GM12878 (cell line): ENCODE data around the gene KCNIP3. TPM values are rescaled to one million over a fixed set of nuclear protein-coding genes. Genes with fewer than 3 reads are reported as not detected.

Experiments
- ATAC-seq: fragments of 200-7000 bp; cut with Tn5 transposase; 3 replicates; pipeline ENCODE4 v1.9.1; 2020; ENCODE audit warnings: mild to moderate bottlenecking, moderate library complexity
- BruUV-seq: library from RNA; stranded (reverse); fragments of 400-500 nt; replicated peaks from 2 replicates; lab custom pipeline; 2021; lab: Mats Ljungman, UMichigan
- CTCF ChIA-PET: fragments of 300-600 bp; sonication (Branson Sonifier 250); formaldehyde crosslinking; extraction: SDS; loops from one replicate; lab custom pipeline; 2021; ENCODE audit warnings: inconsistent platforms; lab: Yijun Ruan, JAX
- POLR2A ChIA-PET: fragments of 350-600 bp; formaldehyde crosslinking; extraction: SDS; loops from one replicate; lab custom pipeline; 2021; ENCODE audit warnings: inconsistent platforms; lab: Charles Lee
- RAD21 ChIA-PET: fragments of 300-600 bp; sonication (Branson Sonifier 250); formaldehyde crosslinking; loops from one replicate; lab custom pipeline; 2023; ENCODE audit warnings: antibody characterized with exemption; ENCODE audit not compliant: unreplicated experiment; lab: Charles Lee
- SMC1A ChIA-PET: fragments of 300-600 bp; sonication (Branson Sonifier 250); formaldehyde crosslinking; loops from one replicate; lab custom pipeline; 2023; ENCODE audit not compliant: unreplicated experiment, uncharacterized antibody; lab: Charles Lee
- DNase-seq: peaks from one replicate; pipeline ENCODE4 v3.0.0-alpha.2; 2011; ENCODE audit warnings: low read depth, low spot score
- FAIRE-seq: peaks from 3 replicates; lab custom pipeline; 2011; peaks lifted over from hg19 to GRCh38; lab: Jason Lieb, UNC
- H2AFZ ChIP-seq: 2 replicates; pipeline ENCODE4 v1.6.0; 2011; ENCODE audit warnings: low read depth, low read length, control low read depth; ENCODE audit not compliant: control insufficient read depth
- H3K27ac ChIP-seq: 2 replicates; pipeline ENCODE4 v1.5.1; 2011; ENCODE audit warnings: control low read depth; ENCODE audit not compliant: control insufficient read depth, insufficient read depth
- H3K27me3 ChIP-seq, 2 experiments: replicated peaks in 1 of 2; 2 replicates each; pipeline versions ENCODE4 v1.6.0 to v1.6.1; 2011; ENCODE audit warnings: low read length in 1 of 2; ENCODE audit not compliant: control insufficient read depth in 2 of 2, insufficient read depth in 2 of 2
- H3K36me3 ChIP-seq, 2 experiments: 2 replicates each; pipeline ENCODE4 v1.5.1; 2011; ENCODE audit warnings: low read length in 1 of 2; ENCODE audit not compliant: control insufficient read depth in 2 of 2, insufficient read depth in 2 of 2
- H3K4me1 ChIP-seq: 2 replicates; pipeline ENCODE4 v1.6.1; 2011; ENCODE audit warnings: mild to moderate bottlenecking, low read length, moderate library complexity, mixed read lengths; ENCODE audit not compliant: control insufficient read depth, insufficient read depth
- H3K4me2 ChIP-seq: 2 replicates; pipeline ENCODE4 v1.6.0; 2011; ENCODE audit warnings: control low read depth; ENCODE audit not compliant: control insufficient read depth, insufficient read depth
- H3K4me3 ChIP-seq: fragments of 200-600 bp; sonication (generic); 2 replicates; pipeline ENCODE4 v1.5.1; 2016
- H3K79me2 ChIP-seq: 2 replicates; pipeline ENCODE4 v1.6.0; 2011; ENCODE audit warnings: low read length; ENCODE audit not compliant: control insufficient read depth, insufficient read depth
- H3K9ac ChIP-seq: 2 replicates; pipeline ENCODE4 v1.8.0; 2011; ENCODE audit warnings: low read length, control low read depth, mixed read lengths; ENCODE audit not compliant: control insufficient read depth, insufficient read depth
- H3K9me3 ChIP-seq: replicated peaks from 3 replicates; pipeline ENCODE4 v1.5.1; 2011; ENCODE audit warnings: mild to moderate bottlenecking, low read length; ENCODE audit not compliant: control insufficient read depth, insufficient read depth
- H4K20me1 ChIP-seq: 2 replicates; pipeline ENCODE4 v1.6.0; 2011; ENCODE audit not compliant: control insufficient read depth, insufficient read depth
- CHD1 ChIP-seq: IDR thresholded peaks from 2 replicates; pipeline ENCODE4 v1.6.1; 2012; ENCODE audit warnings: low read depth, low read length, improper control_type of control experiment
- DPF2 ChIP-seq: fragments of 450-650 bp; IDR thresholded peaks from 2 replicates; pipeline ENCODE4 v1.6.1; 2017; ENCODE audit warnings: mild to moderate bottlenecking
- MEF2B ChIP-seq: fragments of 450-650 bp; IDR thresholded peaks from 2 replicates; pipeline ENCODE4 v1.6.1; 2018; ENCODE audit warnings: mild to moderate bottlenecking, moderate library complexity; ENCODE audit not compliant: partially characterized antibody, poor library complexity, severe bottlenecking
- MTA2 ChIP-seq: fragments of 450-650 bp; IDR thresholded peaks from 2 replicates; pipeline ENCODE4 v1.6.1; 2016; ENCODE audit warnings: low read depth, mild to moderate bottlenecking, moderate library complexity
- NR2F1 ChIP-seq: fragments of 450-650 bp; conservative IDR thresholded peaks from 2 replicates; pipeline ENCODE4 v1.6.1; 2017; ENCODE audit warnings: mild to moderate bottlenecking
- RCOR1 ChIP-seq: conservative IDR thresholded peaks from 2 replicates; pipeline ENCODE4 v1.6.1; 2012; ENCODE audit warnings: low read depth, low read length, improper control_type of control experiment
- SMC3 ChIP-seq: IDR thresholded peaks from 2 replicates; pipeline ENCODE4 v1.6.1; 2011; ENCODE audit warnings: low read length, improper control_type of control experiment, borderline replicate concordance
- SP1 ChIP-seq: IDR thresholded peaks from one replicate; pipeline ENCODE4 v1.6.1; 2011; ENCODE audit warnings: low read depth, low read length
- SPI1 ChIP-seq: IDR thresholded peaks from 2 replicates; pipeline ENCODE4 v1.6.1; 2011; ENCODE audit warnings: low read depth, mild to moderate bottlenecking, low read length, moderate library complexity, borderline replicate concordance; ENCODE audit not compliant: insufficient read depth
- YY1 ChIP-seq: IDR thresholded peaks from 2 replicates; pipeline ENCODE4 v1.6.1; 2011; ENCODE audit warnings: low read depth, mild to moderate bottlenecking, low read length
- ZNF207 ChIP-seq: fragments of 450-650 bp; IDR thresholded peaks from 2 replicates; pipeline ENCODE4 v1.6.1; 2014; ENCODE audit warnings: antibody characterized with exemption, mild to moderate bottlenecking, borderline replicate concordance
- ZNF24 ChIP-seq: fragments of 450-650 bp; IDR thresholded peaks from 2 replicates; pipeline ENCODE4 v1.6.1; 2017; ENCODE audit warnings: antibody characterized with exemption, mild to moderate bottlenecking
- ZSCAN29 ChIP-seq: fragments of 450-650 bp; IDR thresholded peaks from 2 replicates; pipeline ENCODE4 v1.6.1; 2017; ENCODE audit warnings: mild to moderate bottlenecking, moderate library complexity
- WGBS: methylation state at CpG from one replicate; pipeline ENCODE4 v1.1.6; 2016; ENCODE audit warnings: low lambda C conversion rate; ENCODE audit not compliant: insufficient replicate concordance, insufficient coverage; ENCODE audit errors: missing lambda C conversion rate; 5-methylcytosine and 5-hydroxymethylcytosine counted together
- in situ Hi-C: fragments of 300-500 bp; cut with MboI; formaldehyde crosslinking; loops from 9 replicates; pipeline ENCODE4 v1.14.3; 2018; ENCODE audit warnings: mixed read lengths
- intact Hi-C: fragments of 100-400 bp; cut with micrococcal nuclease; formaldehyde crosslinking; loops from one replicate; pipeline ENCODE4 v1.14.2; 2022; ENCODE audit not compliant: unreplicated experiment
- polyA plus RNA-seq, 11 experiments: library from polyadenylated mRNA; depleted of rRNA in 4 of 11; unstranded in 6 of 11; stranded (reverse) in 5 of 11; fragments of >200 nt; fragmentation: Nextera tagmentation in 4 of 11; fragmentation: Illumina TruSeq in 1 of 11; extraction: Ambion mirVana in 4 of 11; extraction: Trizol in 1 of 11; gene quantifications; 1 replicate in 1 of 11; 2 replicates in 10 of 11; pipeline versions ENCODE4 v1.2.1 to v1.2.3, GENCODE V29; 2011 to 2016; ENCODE audit warnings: inconsistent platforms in 2 of 11, missing spikeins in 2 of 11, low read depth in 1 of 11
- total RNA-seq, 4 experiments: library from RNA; depleted of rRNA in 3 of 4; stranded (reverse); fragments of >200 nt in 3 of 4; fragmentation: Illumina TruSeq in 1 of 4; extraction: Trizol in 1 of 4; gene quantifications; 2 replicates each; pipeline versions ENCODE4 v1.2.1 to v1.2.3, GENCODE V29; 2013 to 2021
- TF ChIP-seq, protein P1 (sequence below): IDR thresholded peaks from 2 replicates; pipeline ENCODE4 v1.6.1; 2011; ENCODE audit warnings: low read depth, mild to moderate bottlenecking, low read length, moderate library complexity, borderline replicate concordance; ENCODE audit errors: extremely low read depth
- TF ChIP-seq, protein P2 (sequence below): fragments of 450-650 bp; formaldehyde crosslinking; IDR thresholded peaks from 2 replicates; pipeline ENCODE4 v1.4.0; 2020; ENCODE audit warnings: mild to moderate bottlenecking, moderate library complexity

The KCNIP3 gene
- total and polyA plus RNA-seq, 10 of the 15 experiments (the other 5 are each of a cell fraction or from before 2014, with no cell fraction given) = not detected

DNA sequence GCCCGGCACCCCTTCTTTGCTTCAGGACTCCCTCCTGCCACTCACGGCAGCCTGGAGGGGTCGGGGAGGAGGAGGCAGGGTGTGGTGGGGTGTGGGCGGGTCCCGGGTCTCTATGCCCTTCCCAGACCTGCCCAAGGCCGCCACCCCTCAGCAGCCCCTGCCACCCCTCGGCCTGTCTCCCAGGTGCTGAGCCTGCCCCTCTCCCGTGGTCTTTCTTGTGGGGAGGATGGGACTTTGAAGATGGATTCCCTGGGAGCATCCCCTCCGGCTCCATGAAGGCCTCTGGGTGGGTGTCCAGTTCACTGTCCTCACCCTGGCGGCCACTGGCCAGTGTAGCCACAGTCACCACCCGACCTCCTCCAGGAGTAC is 23.2 kb downstream of the KCNIP3 start:
- SMC1A ChIA-PET = no interaction called here
- BruUV-seq = no TSS peak
- ATAC-seq = no peak
- CTCF ChIA-PET = no interaction called here
- FAIRE-seq = no peak
- intact Hi-C loops = no loop called here
- in situ Hi-C loops = no loop called here
- no peak for TF ChIP-seq SP1
- no peak for TF ChIP-seq MTA2
- POLR2A ChIA-PET = no interaction called here
- Histone ChIP-seq H3K9ac (no peak overlapping the region), H3K4me3 (no peak overlapping the region), H3K27ac (no peak overlapping the region), H3K79me2 (no peaks in the 10 kb centered on the region), H3K27me3 (no peaks in the 10 kb centered on the region; a peak in 1 of 4 replicates), H3K4me2 (no peak overlapping the region), H4K20me1 (no peaks in the 10 kb centered on the region), H2AFZ (no peak overlapping the region), H3K4me1 (no peaks in the 10 kb centered on the region), H3K36me3 (no peaks in the 10 kb centered on the region), H3K9me3 (no peaks in the 10 kb centered on the region)
- DNase-seq = no peak
- RAD21 ChIA-PET = no interaction called here
- WGBS = 0% methylated on average over 10 of the region's 11 CpGs

DNA sequence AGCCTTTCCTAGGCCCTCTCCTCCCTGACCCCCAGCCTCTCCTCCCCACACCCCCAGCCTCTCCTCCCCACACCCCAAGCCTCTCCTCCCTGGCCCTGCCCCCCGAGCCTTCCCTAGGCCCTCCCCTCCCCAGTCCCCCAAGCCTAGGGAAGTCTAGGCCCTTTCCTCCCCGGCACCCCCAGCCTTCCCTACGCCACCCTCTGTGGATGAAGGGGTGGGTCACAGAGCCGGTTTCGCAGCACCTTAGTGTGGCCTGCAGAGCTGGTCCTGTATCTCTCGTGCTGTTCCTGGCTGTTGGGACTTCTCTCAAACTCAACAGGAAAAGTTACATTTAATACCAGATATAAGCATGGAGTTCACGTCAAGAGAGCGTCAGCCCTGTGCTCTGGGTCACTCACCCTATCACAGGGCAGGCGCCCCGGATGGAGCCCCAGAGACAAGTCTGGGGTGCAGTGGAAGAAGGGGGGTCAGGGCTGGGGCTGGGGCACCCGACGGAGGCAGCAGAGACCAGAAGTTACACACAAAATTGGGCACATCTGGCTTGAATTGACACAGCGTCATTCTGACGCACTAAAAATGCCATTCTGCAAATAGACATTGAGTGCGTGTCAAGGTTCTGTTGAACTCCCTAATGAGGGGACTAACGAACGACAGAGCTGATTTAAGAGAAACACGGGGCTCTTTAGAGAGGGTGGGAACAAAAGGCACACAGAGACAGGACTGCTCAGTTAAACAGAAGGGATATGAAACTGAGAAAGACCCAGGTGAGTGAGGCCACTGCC is 24.0 kb downstream of the KCNIP3 start:
- SMC1A ChIA-PET = no interaction called here
- RAD21 ChIA-PET = no interaction called here
- POLR2A ChIA-PET = no interaction called here
- Histone ChIP-seq H3K36me3 (no peaks in the 10 kb centered on the region), H3K27ac (no peak overlapping the region), H4K20me1 (no peaks in the 10 kb centered on the region), H3K9ac (no peak overlapping the region), H2AFZ (no peak overlapping the region), H3K27me3 (no peaks in the 10 kb centered on the region; a peak in 1 of 4 replicates), H3K4me2 (no peak overlapping the region), H3K4me3 (no peak overlapping the region), H3K4me1 (no peaks in the 10 kb centered on the region), H3K79me2 (no peaks in the 10 kb centered on the region), H3K9me3 (no peaks in the 10 kb centered on the region)
- ATAC-seq (no peak), DNase-seq (no peak), FAIRE-seq (no peak)
- 38% methylated on average over 16 of the region's 18 CpGs for WGBS
- CTCF ChIA-PET = no interaction called here
- intact Hi-C loops (no loop called here), in situ Hi-C loops (no loop called here)
- BruUV-seq = no TSS peak
- TF ChIP-seq RCOR1 (no peak), MEF2B (no peak), NR2F1 (no peak), ZNF24 (no peak), DPF2 (no peak), SPI1 (no peak), YY1 (no peak), CHD1 (no peak), ZNF207 (no peak), SMC3 (no peak), ZSCAN29 (no peak)
- TF ChIP-seq, protein P1, sequence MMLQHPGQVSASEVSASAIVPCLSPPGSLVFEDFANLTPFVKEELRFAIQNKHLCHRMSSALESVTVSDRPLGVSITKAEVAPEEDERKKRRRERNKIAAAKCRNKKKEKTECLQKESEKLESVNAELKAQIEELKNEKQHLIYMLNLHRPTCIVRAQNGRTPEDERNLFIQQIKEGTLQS = no peak
- TF ChIP-seq, protein P2, sequence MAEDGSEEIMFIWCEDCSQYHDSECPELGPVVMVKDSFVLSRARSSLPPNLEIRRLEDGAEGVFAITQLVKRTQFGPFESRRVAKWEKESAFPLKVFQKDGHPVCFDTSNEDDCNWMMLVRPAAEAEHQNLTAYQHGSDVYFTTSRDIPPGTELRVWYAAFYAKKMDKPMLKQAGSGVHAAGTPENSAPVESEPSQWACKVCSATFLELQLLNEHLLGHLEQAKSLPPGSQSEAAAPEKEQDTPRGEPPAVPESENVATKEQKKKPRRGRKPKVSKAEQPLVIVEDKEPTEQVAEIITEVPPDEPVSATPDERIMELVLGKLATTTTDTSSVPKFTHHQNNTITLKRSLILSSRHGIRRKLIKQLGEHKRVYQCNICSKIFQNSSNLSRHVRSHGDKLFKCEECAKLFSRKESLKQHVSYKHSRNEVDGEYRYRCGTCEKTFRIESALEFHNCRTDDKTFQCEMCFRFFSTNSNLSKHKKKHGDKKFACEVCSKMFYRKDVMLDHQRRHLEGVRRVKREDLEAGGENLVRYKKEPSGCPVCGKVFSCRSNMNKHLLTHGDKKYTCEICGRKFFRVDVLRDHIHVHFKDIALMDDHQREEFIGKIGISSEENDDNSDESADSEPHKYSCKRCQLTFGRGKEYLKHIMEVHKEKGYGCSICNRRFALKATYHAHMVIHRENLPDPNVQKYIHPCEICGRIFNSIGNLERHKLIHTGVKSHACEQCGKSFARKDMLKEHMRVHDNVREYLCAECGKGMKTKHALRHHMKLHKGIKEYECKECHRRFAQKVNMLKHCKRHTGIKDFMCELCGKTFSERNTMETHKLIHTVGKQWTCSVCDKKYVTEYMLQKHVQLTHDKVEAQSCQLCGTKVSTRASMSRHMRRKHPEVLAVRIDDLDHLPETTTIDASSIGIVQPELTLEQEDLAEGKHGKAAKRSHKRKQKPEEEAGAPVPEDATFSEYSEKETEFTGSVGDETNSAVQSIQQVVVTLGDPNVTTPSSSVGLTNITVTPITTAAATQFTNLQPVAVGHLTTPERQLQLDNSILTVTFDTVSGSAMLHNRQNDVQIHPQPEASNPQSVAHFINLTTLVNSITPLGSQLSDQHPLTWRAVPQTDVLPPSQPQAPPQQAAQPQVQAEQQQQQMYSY (CRISPR knock-in tag) = no peak
